GM19463 (cell line): Measurements from ENCODE around the gene ZNF579.
A peak's percentile ranks its signal among the peaks of the same experiment; 100 is the strongest.
"Not testable (repeated sequence)": the region's sequence is repeated elsewhere in the genome, so short reads cannot be mapped to it uniquely, and the experiment has no call there.

Experiments
- ATAC-seq: cut with Tn5 transposase; IDR thresholded peaks from one replicate; pipeline ENCODE4 v1.9.1; 2021; ENCODE audit warnings: mild to moderate bottlenecking, moderate library complexity; ENCODE audit not compliant: unreplicated experiment

The ZNF579 gene

DNA sequence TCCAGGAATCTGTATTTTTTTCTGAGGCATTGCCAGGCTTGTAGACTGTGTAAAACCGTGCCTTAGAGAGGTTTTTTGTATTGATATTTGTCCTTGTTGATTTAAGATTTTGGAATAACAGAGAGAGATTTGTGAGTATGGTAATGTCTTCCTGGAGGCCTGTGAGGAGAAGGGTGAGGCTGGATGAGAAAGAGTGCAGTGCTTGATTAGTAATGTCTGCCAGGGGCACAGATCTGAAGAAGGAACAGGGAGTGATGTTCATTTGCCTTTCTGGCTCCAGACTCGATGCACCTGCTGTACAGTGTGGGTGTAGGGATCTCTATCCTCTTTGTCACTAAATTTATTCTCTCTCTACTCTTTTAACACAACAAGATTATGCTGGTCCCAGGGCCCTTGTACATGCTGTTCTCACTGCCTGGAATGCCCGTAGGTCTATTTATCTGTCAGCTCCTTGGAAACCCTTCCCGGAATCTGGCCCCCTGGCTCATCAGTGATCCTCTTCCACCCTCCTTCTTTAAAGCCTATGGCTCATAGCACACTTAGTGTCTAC is 14.4 kb upstream of the ZNF579 start:
- no peak for ATAC-seq

GRCh38 chr19:55593096-55593772 is 12.6 kb upstream of the ZNF579 start:
- no peak for ATAC-seq

DNA sequence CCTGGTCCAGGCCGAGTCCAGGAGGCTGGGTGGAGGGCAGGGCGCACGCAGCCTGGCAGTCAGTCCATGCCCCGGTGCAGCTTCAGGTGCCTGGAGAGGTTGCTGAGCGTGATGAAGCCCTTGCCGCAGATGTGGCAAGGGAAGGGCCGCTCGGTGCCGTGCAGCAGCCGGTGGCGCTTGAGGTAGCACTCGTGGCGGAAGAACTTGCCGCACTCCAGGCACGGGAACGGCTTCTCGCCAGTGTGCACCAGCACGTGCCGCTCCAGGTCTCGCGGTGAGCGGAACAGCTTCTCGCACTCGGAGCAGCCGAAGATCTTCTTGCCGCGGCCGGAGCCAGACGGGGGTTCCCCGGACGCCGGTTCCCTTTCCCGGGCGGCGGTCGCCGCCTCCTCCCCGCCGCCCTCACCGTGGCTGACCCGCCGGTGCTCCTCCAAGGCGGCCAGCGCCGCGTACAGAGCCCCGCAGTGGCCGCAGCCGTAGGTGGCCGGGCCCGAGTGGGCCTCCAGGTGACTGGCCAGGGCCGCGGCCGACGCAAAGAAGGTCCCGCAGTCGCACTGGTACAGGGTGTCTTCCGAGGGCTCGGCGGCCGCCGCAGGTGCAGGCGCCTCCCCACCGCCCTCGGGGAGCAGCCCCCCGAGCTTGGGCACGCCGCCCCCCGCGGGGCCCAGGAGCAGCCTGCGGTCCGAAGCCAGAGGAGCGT is 11.9 kb upstream of the ZNF579 start:
- no peak for ATAC-seq

GRCh38 chr19:55591555-55591954 is 10.9 kb upstream of the ZNF579 start:
- no peak for ATAC-seq

- ATAC-seq, result no peak
Measured at GRCh38 chr19:55590617-55591016, 10.0 kb upstream of the ZNF579 start.

GRCh38 chr19:55590109-55590508 is 9.5 kb upstream of the ZNF579 start:
- no peak for ATAC-seq

- no peak for ATAC-seq
Measured at GRCh38 chr19:55588738-55589137, 8.1 kb upstream of the ZNF579 start.

DNA sequence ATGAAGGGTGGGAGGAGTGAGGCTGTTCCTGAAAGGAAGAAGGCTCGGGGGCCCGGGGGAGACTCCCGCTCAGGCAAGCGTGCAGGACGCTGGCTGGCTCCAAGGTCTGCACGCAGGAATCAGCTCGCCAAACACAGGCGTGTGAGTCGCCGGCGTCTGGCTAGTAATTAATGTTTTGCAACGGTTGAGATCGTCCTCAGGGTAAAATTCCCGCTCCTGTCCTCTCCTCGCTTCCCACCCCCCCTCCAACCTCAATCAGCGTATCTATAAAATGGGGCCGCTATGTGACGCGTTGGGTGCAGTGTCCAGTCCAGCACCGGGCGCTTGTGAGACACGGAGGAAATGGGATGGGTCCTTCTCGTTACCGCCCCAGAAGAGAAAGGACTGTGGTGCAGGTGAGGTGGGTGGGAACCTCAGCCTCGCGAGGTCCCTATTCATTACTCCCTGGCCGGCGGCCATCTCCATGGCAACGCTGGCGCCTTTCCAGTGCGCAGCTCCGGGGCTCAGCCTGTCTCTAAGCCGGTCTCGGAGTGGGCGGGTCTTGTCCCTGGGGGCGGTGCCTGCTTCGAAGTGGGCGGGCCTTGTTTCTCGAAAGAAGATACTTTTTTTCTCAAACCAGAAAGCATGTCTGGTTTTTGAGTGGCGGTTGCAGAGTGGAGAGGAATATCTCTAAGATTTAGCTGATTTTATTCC is 6.5 kb upstream of the ZNF579 start:
- peak; percentile 89 for ATAC-seq

DNA sequence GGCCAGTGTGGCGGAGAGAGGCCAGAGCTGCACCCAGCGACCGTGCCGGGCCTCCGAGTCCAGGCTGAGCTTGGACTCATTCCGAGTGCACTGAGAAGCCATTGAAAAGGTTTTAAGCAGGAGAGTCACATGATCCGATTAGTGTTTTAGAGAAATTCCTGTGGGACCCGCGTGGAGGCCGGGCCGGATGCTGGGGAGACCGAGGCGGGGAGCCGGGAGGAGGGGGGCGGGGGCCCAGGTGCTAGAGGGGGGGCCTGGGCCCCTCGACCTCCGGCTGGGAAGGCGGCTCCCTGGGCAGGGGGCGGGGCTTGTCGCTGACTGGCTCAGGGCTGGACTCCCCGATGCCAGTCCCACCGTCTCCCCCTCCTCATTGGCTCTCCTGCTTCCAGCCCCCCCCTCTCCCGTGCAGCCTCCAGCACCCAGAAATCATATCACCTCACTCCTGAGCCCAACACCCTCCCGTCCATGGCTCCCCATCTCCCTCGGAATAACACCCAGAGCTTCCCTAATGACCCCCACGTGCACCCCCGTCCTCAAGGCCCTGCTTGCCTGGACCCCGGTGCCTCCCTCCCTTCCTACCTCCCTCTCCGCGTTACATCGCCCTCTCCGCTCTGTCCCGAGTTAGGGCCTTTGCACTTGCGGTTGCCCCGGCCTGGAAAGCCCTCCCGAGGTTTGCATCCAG is 5.2 kb upstream of the ZNF579 start:
- no peak for ATAC-seq

- ATAC-seq, result no peak
Measured at GRCh38 chr19:55584871-55585270, 4.2 kb upstream of the ZNF579 start.

DNA sequence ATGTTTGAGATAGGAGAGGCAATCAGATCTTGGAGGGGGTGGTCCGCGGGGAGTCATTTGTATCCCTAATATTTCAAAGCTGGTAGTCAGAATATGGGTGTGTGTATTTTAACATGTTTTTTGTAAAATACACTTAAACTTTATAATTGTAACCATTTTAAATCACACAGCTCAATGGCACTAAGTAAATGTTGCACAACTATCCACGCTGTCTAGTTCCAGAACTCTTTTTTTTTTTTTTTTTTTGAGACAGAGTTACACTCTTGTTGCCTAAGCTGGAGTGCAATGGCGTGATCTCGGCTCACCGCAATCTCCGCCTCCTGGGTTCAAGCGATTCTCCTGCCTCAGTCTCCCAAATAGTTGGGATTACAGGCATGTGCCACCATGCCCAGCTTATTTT is 3.2 kb upstream of the ZNF579 start:
- ATAC-seq, result not testable (repeated sequence)

DNA sequence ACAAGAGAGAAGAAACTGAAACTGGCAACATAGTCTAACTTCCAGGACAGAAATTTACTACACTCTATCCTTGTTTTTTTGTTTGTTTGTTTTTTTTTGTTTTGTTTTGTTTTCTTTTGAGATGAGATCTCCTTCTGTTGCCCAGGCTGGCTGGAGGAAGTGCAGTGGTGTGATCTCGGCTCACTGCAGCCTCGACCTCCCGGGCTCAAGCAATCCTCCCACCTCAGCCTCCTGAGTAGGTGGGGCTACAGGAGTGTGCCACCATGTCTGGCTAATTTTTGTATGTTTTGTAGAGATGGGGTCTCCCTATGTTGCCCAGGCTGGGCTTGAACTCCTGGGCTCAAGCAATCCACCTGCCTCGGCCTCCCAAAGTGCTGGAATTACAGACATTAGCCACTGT is 1.6 kb upstream of the ZNF579 start:
- not testable (repeated sequence) for ATAC-seq

DNA sequence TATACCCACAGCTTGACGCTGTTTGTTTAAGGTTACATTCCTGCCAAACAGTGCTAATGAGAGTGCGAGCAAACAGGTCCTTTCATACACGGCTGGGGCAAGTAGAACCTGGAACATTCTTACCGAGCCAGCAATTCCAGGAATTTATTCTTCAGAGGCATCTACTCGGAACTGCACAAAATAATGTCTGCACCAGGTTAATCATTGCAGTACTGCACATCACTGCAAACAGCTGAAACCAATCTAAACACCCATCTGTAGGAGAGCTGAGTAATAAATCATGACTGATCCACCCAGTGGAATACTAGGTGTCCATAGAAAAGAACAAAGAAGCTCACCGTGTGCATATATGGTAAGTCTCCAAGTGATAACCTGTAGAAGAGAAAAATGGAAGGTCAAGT is 1.2 kb upstream of the ZNF579 start:
- no peak for ATAC-seq

DNA sequence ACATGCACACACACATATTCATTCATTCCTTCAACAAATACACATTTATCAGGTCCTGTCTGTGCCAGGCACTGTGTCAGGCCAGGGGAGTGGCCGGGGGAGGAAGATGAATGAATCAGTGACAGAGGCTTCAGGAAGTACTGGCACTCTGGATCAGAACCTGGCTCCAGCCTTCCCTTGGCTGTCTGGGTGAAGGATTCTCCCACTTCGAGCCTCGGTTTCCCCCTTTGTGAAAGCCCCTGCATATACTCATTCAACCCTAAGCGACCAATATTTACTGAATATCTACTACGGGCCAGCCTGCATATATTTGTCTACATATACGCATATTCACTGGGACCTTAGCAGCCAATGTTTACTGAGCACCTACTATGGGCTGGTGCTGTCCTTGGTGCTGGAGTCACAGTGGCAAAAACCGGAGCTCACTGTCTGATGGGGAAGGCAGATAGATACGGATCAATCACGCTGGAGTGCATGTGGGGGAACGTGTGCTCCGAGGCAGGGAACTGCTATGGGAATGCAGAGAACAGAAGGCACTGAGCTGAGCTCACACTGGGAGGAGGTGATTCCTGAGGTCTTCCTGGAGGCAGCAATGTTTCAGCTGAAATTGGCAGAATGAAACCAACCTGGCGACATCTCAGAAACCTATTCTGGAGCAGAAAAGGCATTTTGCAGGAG is 636 bp upstream of the ZNF579 start:
- no peak for ATAC-seq

- no peak for ATAC-seq
Measured at GRCh38 chr19:55579766-55580621, 654 bp downstream of the ZNF579 start.

- ATAC-seq, result no peak
Measured at GRCh38 chr19:55578761-55579747, 1.6 kb downstream of the ZNF579 start.

DNA sequence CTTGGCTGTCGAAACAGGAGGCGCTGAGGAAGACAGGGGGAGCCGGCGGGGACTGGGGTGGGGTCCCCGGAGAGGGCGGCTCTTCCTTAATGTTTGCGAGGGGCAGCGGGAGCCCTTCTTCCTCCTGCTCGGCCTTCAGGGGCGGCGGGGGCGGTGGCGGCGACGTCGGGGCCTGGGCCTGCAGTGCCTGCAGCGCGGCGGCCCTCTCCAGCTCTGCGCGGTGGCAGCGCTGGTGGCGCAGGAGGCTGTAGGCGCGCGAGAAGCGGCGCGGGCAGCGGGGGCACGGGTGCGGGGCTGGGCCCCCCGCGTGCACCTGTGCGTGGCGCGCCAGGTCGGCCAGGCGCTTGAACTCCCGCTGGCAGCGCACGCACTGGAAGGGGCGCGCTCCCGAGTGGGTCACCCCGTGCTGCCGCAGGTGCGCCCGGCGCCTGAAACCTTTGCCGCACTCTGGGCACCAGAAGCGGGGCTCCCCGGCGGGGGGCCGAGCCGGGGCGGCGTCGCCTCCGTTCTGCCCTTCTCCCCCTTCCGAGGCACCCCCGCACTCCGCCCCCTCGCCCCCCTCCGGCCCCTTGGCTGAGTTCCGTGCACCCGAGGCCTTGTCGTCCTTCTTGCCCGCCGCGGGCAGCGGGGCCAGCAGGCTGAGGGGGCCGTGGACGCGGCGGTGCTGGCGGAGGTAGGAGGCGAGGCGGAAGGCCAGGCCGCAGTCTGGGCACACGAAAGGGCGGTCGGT is 2.5 kb downstream of the ZNF579 start:
- no peak for ATAC-seq

DNA sequence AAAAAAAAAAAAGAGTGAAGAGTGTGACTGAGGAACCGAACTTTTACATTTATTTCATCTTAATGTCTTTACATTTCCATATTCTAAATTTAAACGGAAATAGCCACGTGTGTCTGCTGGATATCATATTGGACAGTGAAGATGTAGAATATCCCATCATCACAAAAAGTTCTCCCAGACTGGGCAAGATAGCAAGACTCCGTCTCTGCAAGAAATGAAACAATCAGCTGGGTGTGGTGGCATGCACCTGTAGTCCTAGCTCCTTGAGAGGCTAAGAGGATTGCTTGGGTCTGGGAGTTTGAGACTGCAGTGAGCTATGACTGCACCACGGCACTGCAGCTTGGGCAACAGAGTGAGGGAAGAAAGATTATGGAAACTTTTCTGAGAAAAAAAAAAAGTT is 3.9 kb downstream of the ZNF579 start:
- no peak for ATAC-seq
